PC-3 (cell line): Measurements from ENCODE around the gene PCDHB15.

ENCODE experiments used
- CTCF ChIP-seq: fragments of 300-600 bp; sonication (generic); conservative IDR thresholded peaks from 2 replicates; pipeline ENCODE4 v1.5.1; 2017; ENCODE audit warnings: antibody characterized with exemption, low read depth, mild to moderate bottlenecking, low read length
- EZH2 ChIP-seq: fragments of 300-600 bp; sonication (generic); IDR thresholded peaks from one replicate; pipeline ENCODE4 v1.6.1; 2017; ENCODE audit warnings: antibody characterized with exemption, mild to moderate bottlenecking, low read length; ENCODE audit not compliant: unreplicated experiment
- EZH2phosphoT487 ChIP-seq: fragments of 300-600 bp; sonication (generic); IDR thresholded peaks from 2 replicates; pipeline ENCODE4 v1.6.1; 2018; ENCODE audit warnings: mild to moderate bottlenecking, antibody characterized with exemption, low read length, borderline replicate concordance

- no peak for TF ChIP-seq CTCF
- no peak for TF ChIP-seq EZH2
- TF ChIP-seq EZH2phosphoT487, result no peak
Measured at GRCh38 chr5:141245250-141245717, at the start of gene PCDHB15.
